ENCODE results near the gene RELL2.
A peak's percentile ranks its signal among the peaks of the same experiment; 100 is the strongest.
"Not testable (repeated sequence)": the region's sequence is repeated elsewhere in the genome, so short reads cannot be mapped to it uniquely, and the experiment has no call there.

Gene RELL2, protein sequence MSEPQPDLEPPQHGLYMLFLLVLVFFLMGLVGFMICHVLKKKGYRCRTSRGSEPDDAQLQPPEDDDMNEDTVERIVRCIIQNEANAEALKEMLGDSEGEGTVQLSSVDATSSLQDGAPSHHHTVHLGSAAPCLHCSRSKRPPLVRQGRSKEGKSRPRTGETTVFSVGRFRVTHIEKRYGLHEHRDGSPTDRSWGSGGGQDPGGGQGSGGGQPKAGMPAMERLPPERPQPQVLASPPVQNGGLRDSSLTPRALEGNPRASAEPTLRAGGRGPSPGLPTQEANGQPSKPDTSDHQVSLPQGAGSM

DNA sequence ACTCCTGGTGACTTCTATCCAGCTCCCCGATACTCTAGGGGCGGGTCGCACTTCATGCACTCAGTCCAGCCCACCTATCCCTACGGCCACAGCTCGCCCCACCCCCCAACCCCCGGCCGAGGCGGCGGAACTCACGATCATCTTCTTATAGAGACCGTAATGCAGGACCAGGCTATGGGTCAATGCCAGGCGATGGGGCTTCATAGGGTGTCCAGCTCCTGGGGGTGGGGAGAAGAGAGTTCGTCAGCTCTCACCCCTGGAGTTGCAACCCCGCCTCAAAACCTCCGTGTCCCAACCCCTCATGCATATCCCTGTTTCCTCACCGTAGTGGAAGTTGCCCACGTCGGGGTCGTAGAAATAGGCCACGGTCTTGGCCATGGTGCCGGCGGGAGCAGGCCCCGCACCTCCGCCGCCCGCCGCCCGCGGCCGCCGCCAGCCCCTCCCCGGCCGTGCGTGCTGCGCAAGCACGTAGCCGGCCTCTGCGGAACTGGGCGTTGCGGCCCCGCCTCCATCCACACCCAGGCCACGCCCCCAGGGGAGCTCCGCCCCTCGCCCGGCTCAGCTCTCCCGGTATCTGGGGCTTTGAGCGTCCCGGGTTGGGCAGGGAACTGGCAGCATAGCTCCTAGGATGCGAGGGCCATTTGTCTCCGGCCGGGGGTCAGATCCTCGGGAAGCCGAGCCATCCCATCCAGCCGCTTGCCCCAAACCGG is at the start of gene RELL2, which contains the start of gene HDAC3:
Gene RELL2, plus strand, starts transcription at position 585 of the 710 bp plus-strand sequence. CDS start 1,229 bp downstream, outside the sequence.
Gene HDAC3, minus strand, starts transcription at position 437 of the 710 bp plus-strand sequence. Its CDS starts 59 bp downstream, at position 378.
- peak; percentile 97 for DNase-seq

DNA sequence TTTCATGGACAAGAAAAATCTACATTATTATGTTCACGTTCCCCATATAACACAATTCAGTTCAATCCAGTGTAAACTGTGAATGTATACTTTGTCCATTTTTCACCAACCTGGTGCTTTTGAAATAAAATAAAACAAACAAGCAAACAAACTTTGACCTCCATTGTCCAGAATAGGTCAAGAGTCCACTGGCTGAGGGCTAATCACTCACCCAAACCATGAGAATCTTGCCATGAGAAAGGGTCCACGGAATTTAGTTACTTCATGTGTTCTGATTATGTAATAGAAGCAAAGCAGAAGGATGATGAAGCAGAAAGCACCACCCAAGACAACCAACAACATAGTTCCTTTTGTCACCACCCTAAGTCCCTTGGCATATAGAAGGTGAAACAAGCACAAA is 46.7 kb upstream of the RELL2 start:
- no peak for DNase-seq

DNA sequence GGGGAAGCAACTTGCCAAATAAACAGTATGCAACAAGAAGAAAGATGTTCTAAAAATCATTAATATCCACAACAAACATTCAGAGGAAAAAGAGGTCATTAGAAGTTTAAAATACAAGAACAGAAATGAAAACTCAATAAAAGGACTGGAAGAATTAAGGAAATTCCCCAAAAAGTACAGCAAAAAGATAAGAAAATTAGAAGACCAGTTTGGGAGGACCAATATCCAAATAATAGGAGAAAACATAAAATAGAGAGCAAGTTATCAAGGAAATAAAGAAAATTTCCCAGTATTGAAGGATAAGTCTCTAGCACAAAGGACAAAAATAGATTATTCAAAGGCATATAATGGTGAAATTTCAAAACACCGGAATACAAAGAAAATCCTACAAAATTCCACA is 39.9 kb upstream of the RELL2 start:
- DNase-seq, result no peak

DNA sequence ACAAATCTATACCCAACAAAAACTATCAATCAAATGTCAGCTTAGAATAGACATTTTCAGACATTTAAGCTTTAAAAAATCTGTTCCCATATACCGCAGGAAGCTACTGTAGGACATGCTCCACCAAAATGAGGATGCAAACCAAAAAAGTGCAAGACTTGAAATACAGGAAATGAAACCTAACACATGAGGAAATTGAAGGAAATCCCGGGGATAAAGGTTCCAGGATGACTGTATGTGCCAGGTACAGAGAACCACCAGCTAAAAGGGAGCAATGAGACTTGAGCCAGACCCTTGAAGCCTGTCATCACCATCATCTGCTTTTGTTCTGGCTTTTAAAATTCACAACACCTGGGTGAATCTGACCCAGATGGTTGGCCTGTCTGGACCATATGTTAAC is 39.4 kb upstream of the RELL2 start:
- DNase-seq, result no peak

DNA sequence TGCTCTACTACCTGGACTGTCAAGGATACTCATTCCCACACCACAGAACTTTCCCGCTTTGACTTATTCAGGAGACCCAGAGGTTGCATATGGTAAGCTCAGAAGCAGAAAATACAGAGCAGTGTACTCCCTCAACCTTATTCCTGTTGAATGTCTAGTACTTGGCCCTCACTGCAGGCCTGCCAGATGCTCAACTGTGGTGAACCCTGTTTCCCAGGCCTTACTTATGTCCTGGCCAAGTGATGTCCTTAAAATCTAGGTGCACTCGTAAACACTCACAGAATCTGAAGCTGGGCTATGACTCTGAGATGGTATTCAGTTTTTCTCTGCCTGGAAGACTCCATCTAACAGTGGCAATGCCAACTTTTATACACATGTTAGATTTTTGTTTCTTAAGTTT is 39.0 kb upstream of the RELL2 start:
- DNase-seq, result no peak

DNA sequence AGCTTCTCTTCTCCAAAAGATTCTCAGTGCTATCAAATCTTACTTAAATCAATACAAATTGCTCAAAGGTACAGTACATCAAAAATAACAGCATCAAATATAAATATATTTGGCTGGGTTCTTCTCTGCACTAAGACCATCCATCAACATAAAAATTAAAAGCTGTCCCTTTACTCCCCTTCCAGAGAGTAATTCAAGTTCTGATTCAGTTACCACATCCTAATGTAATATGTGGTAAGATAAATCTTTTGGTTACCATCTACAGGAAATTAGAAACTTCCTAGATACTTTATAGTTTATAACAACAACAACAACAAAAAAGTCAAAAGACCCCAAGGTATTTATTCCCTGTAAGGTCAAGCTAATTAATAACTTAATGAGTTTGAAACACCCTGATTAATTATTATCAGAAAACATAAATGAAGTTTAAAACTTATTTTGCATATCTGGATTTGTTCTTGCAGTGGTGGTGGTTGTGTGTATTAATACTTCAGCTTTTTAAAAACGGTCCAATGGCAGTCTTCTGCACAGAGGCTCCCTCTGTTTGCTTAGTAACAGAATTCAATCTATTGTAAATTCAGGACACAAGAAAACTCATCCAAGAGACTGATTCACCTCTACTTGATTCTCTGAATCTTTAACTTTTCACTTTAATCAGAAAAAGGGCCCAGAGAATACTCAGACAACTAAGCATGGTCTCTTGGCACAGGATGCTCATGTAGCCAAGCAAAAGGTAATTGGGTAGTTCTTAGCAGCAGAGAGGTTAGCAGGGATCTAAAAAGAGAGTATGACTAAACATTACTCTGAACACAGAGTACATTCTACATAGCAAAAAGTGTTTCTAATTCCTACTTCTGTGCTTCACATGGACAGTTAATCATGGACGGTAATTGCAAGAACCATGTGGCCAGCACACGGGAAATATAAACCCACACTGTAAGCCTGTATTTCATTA is 38.1 kb upstream of the RELL2 start:
- no peak for DNase-seq

DNA sequence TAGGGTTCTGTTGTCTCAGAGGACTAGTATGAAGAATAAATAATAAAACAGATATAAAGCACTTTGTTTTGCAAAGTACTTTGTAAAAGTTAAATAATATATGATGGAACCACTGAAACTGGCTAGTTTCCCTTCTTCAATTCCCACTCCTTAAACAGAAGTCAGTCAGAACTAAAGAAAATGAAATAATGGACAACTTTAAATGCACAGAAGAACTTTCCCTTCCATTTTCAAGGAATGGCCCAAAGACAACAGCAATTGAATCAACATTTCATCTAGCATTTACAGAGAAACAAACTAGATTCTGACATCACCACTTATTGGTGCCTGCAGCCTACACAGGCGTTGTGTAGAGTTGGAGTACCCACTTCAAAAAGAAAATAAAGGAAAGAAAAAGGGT is 34.2 kb upstream of the RELL2 start:
- DNase-seq, result no peak

DNA sequence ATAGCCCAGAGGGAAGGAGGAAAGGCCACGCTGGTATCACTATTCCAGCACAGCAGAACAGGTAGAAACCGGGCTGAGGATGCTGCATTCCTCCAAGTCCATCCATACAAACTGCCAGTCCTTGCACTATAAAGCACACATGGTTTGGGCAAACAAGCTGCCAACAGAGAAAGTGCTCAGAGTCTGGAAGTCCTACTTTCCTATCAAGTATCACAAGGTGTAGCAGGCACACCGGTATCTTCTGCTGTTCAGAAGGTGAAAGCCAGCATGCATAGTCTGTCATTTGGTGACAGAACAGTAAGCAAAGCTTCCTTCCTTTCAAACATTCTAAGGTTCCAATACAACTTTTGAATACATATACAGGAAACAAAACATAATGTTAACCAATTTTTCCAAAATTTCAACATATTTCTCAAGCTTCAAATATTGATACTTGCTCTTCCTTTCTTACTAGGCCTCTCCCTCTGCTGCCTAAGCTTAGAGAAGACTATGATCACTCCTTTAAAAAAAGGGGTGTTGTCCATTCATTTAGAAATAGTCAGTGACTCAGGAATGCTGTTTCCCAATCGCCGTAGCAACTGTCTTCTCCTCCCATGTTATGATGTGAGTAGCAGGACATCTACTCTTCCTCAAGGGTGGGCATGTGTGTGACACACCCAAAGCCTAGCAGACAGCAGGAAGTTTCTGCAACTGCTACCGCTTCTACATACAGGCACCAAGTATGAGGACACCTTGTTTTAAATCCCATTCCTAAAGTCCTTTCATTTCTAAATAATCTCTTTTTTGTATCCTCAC is 32.7 kb upstream of the RELL2 start:
- DNase-seq, result peak; percentile 38

DNA sequence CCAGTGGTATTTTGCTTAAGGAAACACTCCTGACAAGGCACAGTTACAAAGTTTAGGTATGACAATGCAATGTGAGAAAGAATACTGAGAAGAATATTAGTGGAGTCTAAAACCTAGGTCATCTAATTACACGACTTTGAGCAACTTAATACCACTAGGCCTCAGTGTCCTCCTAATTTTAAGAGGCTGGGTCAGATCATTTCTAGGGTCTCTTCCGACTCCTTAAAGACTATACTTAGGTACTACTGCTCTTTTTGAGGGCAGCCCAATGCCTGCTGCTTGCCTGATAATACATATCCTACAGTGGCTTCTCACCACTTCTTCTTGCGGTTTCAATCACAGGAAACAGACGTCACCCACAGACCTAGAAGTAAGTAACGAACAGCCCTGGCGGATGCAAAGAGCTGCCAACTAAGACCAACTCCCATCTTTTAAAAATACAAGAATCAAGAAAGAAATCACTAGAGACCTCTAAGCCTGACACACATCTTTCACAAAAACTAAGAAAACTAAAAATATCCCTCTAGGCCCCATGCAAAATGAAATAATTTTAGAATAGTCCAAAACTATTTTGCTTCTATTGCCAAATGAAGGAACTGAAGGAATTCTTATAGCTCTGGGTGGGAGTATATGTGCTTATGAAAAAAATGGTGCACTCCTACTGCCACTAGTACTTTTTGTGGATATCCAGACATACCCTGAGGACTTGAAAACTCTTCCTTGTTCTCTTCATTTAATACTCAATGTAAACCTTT is 31.1 kb upstream of the RELL2 start:
- no peak for DNase-seq

DNA sequence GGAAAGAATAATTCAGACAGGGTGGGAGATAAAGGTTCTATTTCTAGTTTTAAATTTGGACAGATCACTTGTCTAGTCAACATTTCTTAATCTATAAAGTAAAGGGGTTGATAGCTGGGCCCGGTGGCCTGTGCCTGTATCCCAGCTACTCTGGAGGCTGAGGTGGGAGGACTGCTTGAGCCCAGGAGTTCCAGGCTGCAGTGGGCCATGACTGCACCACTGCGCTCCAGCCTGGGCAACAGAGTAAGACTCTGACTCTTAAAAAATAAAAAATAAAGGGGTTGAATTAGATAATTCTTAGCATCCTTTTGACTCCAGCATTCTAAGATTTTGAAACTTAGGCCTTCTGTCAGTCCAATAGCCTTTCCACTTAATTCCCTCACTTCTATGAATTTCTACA is 28.8 kb upstream of the RELL2 start:
- DNase-seq, result no peak

DNA sequence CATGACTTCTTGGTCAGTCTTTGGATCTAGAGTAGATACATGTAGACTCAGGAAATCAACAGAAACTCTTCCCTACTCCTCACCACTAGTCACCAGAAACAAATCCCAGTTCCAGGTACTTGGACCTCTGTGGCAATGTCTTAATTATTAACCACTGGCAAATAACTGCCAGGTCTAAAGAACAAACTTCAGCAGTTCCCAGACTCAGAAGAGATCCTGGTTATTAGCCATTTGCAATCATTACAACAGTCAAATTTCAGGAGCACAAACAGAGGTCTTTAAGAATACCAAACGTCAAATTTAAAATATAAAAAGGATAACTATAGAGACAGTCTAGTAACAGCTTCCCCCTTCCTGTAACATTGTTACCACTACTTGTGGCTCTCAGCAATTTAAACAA is 28.2 kb upstream of the RELL2 start:
- DNase-seq, result no peak

DNA sequence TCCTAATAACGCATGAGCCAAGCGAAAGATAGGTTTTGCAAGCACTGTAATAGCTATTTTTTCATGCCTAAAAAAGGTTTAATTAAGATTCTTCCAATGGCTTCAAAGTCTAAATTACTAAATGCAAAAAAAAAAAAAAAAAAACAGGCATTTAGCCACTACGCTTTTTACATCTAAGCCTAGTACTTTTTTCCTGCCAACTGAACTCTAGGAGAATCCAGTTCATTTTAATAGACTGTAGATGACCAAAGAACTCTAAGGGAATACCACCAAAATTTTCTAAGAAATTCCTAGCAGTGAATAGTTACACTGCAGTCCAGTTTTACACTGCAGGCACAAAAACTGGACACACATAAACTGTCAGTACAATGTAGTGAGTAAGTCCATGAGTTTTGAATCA is 27.8 kb upstream of the RELL2 start:
- no peak for DNase-seq

DNA sequence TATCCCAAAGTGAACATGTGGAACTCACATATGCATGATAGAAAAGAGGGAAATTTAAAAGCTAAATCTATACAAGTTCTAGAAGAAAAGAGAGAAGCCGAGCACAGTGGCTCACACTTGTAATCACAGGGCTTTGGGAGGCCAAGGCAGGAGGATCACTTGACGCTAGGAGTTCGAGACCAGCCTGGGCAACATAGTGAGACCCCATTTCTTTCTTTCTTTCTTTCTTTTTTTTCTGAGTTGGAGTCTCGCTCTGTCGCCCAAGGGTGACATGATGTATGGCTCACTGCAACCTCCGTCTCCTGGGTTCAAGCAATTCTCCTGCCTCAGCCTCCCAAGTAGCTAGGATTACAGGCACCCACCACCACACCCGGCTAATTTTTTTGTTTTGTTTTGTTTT is 26.9 kb upstream of the RELL2 start:
- not testable (repeated sequence) for DNase-seq

DNA sequence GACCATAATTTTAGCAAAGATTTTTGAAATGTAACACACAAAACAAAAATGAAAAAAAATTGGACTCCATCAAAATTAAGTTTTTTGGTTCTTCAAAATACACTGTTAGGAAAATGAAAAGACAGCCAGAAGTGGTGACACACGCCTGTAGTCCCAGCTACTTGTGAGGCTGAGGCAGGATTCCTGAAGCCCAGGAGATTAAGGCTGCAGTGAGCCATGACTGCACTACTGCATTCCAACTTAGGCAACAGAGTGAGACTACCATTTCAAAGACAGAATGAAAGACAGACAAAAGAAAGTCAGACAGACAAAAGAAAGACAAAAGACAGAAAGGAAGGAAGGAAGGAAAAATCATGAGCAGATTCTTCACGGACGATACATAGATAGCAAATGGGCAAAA is 25.5 kb upstream of the RELL2 start:
- no peak for DNase-seq

DNA sequence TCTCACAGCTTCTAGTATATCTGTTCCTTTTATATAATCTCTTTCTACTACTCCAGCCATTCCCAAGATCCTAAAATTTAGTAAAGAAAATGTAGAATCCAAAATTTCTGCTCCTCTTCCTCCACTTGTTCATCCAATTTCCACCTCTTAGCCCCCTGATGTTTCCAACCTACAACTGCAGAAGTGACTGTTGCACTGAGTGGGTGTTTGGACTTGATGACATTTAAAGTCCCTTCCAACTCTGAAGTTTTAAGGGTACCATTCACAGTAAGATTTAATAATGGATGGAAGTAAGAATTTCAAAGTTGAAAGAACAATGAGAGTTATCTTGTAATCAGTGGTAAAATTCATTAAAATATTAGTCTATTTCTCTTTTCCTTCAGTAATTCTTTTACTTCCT is 23.5 kb upstream of the RELL2 start:
- DNase-seq, result no peak

DNA sequence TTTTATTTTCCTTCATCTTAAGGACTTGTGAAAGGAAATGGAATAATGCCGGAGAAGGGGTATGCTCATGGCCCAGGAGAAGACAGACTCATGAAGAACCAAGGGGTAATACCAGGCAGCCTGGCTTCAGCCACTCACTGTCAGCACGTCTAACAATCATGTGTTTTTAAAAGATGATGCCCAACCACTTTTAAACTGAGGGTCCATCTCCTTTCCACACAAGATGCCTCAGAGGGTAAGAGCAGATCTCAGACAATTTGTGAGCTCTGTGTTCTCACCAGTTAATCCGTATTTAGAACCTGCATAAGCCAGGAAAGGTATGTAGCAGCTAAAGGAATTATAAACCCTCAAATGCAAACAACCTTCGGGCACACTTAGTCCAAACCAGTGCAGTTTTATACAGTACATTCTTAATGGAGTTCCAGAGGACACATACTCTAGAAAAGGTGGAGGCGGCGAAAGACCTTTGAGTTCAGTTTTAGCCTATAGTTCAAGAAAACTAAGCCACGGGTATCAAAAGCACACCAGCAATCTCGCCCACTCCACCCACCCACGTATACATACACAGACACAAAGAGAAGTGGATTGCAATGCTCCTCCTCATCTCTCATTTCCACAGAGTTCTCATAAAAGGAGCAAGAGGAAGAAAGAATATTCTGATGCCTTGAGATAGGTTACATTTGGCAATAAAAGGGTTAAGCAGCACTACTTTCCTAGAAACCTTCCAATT is 20.6 kb upstream of the RELL2 start:
- DNase-seq, result no peak

DNA sequence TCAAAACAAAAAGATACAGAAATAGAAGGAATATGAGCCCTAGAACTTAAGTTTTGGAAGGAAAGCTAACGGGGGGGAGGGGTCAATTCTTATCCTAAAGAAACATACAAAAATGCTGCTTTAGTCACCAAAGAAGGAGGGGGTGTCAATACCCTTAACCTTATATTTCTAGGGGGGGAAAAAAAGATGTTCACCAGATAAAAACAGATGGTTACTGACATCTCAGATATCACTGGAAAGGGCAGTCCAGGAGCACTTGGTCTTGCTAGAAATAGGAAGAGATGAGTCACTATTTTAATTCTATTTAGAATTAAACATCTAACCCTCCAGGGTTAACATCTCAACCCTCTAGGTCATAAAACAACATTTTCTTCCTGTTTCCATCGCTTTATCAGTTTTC is 19.7 kb upstream of the RELL2 start:
- no peak for DNase-seq

DNA sequence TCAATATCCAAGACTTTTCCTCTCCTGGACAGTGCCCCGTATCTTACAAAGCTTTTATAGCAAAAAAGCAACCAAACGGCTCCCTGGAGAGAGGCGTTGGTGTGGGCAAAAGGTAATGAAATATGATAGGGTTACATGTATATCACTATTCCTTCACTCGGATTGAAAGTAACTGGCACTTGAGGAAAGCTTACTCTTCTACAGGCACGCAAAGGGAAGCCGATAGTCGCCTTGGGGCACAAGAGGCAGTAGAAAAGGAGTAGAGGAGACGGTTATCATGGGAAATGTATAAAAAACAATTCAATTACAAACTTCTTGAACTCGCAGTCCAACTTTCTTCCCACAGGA is 19.1 kb upstream of the RELL2 start:
- DNase-seq, result no peak

DNA sequence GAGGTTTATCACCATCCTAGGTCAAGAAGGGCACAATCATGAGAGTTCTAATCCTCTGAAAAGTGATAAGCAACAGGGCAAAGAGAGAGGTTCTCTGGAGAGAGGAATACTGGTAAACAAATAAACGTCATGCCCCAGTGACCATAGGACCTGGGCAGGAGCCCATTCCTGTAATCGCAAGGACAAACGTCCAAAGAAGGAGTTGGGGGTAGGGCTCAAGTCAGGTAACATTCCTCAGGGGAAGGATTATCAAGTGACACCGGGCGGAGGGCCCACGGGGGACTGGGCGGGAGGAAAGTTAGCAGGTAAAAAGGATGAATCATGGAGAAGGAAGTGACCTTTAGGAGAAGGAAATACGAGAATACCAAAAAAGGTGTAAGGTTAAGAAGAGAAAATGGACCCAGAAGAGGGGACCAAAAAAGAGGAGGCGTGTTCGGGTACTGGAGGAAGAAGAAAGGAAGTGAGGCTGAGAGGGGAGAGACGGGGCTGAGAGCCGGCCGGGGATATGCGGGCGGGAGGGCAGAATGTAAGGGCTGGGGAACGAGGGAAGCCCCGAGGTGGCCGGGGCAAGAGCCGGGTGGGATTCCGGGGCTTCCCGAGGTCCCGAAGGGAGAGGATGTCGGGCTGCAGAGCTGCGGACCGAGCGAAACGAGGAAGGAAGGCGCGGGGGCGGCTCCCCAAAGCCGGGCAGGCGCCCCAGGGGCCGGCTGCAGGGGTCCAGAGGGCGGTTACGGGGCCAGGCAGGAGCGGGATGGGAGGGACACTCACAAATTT is 18.6 kb upstream of the RELL2 start:
- no peak for DNase-seq
